HG02852 (cell line): Measurements from ENCODE around the gene MSL1.
"Not testable (repeated sequence)": the region's sequence is repeated elsewhere in the genome, so short reads cannot be mapped to it uniquely, and the experiment has no call there.

ENCODE experiments used
- ATAC-seq: cut with Tn5 transposase; IDR thresholded peaks from one replicate; pipeline ENCODE4 v1.9.1; 2021; ENCODE audit warnings: mild to moderate bottlenecking, moderate library complexity; ENCODE audit not compliant: unreplicated experiment

The MSL1 gene

GRCh38 chr17:40124279-40125141 is 2.7 kb downstream of the MSL1 start:
- no peak for ATAC-seq

GRCh38 chr17:40129498-40129897 is 7.7 kb downstream of the MSL1 start:
- ATAC-seq, result no peak

DNA sequence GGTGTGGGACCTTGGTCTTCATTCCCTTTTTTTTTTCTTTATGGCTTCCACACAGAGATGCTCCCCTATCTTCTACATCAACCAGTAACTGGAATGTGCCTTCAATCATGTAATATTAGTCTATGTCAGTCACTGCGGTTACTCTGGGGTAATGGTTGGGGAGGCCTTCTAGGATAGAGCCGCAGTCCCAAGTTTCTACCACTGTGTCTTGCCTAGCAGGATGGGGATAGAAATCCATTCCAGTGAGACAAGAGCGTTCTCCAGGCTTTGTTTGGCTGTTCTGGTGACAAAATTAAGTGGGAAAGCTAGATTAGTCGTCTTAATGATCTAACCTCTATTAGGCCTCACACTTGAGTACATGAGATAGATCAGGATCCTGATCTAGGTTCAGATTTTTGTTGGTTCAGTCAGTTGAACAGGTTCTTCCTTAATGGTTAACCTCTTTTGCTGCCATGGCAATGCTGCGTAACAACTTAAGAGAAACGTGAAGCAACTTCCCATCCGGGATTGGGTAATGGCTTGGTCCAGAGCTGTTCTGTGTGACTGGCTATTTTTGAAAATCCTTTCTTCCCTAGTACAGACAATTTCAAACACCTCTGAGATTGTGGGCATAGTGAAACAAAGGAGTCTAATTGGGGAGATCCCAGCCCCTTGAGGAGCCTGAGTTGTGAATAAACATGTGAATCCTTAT is 8.7 kb downstream of the MSL1 start:
- no peak for ATAC-seq

GRCh38 chr17:40134184-40134583 is 12.4 kb downstream of the MSL1 start:
- no peak for ATAC-seq

- no peak for ATAC-seq
Measured at GRCh38 chr17:40135817-40136216, 14.0 kb downstream of the MSL1 start.

GRCh38 chr17:40139566-40140058 is 17.8 kb downstream of the MSL1 start:
- peak; percentile 4 for ATAC-seq

- not testable (repeated sequence) for ATAC-seq
Measured at GRCh38 chr17:40143166-40143565, 21.4 kb downstream of the MSL1 start.

GRCh38 chr17:40145476-40145875 is 23.7 kb downstream of the MSL1 start:
- ATAC-seq, result no peak

DNA sequence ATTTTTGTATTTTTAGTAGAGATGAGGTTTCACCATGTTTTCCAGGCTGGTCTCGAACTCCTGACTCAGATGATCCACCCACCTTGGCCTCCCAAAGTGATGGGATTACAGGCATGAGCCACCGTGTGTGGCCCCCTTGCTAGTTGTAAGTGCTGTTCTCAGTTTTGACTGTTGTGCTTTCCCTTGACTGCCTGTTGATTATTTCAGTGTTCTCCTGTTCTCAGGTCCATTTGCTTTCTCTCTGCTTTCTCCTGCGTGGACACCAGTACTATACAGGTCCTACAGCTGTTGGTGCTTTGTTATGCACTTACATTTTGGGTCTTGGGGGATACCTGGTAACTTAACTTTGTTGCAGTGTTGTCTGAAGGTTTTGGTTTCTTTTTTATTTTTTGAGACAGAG is 26.8 kb downstream of the MSL1 start:
- no peak for ATAC-seq

GRCh38 chr17:40150276-40150675 is 28.5 kb downstream of the MSL1 start:
- ATAC-seq, result no peak

GRCh38 chr17:40151414-40151963 is 29.7 kb downstream of the MSL1 start:
- ATAC-seq, result no peak

DNA sequence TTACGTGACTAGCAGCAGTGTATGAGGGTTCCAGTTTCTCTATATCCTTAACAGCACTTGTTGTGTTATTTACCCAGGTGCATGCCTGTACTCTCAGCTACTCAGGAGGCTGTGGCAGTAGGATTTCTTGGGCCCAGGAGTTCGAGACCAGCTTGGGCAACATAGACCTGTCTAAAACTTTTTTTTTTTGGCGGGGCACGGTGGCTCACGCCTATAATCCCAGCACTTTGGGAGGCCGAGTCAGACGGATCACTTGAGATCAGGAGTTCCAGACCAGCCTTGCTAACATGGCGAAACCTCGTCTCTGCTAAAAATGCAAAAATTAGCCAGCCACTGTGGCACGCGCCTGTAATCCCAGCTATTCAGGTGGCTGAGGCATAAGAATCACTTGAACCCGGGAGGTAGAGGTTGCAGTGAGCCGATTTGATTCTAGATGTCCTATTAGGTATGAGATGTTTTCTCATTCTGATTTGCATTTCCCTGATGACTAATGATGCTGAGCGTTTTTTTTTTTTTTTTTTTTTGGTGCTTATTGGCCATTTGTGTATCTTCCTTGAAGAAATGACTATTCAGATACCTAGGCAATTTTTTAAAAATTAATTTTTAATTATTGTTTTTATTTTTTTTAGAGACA is 31.9 kb downstream of the MSL1 start:
- ATAC-seq, result no peak

DNA sequence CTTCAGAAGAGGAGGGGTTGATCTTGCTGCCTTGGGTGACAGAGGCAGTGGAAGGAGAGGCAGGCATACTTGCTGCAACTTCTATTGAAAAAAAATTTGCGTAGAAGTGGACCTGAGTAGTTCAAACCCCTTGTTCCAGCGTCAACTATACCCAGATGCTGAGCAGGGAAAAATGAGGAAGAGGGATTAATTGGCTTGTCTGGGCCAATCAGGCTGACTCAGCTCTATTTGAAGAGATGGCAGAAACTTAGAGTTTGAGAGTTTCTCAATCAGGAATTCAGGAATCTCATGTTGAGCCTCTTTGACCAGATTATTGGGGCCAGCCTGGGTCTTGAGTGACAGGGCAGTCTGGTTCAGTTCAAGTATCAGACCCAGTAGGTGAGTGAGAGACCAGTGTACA is 36.2 kb downstream of the MSL1 start:
- ATAC-seq, result no peak

DNA sequence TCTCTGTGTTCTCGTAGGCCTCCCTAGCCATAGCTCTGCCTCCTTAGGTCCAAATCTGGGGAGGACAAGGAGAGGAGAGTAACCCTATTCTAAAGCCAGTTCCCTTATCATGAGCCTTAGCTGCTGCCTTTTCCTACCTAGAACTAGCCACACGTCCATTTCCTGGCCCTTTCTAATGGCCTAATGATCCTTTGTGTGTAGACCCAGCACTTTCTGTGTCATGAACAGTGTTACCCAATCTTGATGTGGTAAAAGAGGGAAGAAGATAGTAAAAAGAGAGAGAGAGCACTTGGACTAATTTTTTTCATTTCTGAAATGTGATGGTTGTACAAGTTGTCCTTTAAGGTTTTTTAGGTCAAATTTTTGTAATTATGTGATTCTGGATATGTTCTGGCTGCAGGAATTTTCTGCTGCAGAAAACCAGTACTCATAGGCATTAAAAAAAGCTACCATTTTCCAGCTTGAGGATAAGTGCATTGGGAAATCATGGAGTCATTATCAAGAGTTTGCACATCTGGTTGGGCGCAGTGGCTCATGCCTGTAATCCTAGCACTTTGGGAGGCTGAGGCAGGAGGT is 36.8 kb downstream of the MSL1 start:
- no peak for ATAC-seq

- ATAC-seq, result no peak
Measured at GRCh38 chr17:40159456-40159855, 37.7 kb downstream of the MSL1 start.

- no peak for ATAC-seq
Measured at GRCh38 chr17:40167685-40168261, 46.0 kb downstream of the MSL1 start.

DNA sequence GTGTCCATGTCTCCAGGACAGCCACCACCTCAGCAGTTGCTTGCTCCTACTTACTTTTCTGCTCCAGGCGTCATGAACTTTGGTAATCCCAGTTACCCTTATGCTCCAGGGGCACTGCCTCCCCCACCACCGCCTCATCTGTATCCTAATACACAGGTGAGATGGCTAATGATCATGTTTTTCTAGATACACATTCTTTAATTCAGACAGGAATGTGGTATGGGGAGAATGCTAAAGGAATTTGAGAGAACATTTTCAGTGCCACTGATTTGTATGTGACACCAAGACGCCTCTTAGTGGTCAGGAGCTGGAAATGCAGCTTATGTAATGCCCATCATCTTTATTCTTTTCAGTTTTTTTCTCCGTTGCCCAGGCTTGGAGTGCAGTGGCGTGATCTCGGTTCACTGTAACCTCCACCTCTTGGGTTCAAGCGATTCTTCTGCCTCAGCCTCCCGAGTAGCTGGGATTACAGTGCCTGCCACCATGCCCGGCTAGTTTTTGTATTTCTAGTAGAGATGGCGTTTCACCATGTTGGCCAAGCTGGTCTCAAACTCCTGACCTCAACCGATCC is 46.6 kb downstream of the MSL1 start:
- no peak for ATAC-seq

GRCh38 chr17:40170325-40170724 is 48.6 kb downstream of the MSL1 start:
- ATAC-seq, result no peak

GRCh38 chr17:40171750-40172149 is 50.0 kb downstream of the MSL1 start:
- no peak for ATAC-seq

DNA sequence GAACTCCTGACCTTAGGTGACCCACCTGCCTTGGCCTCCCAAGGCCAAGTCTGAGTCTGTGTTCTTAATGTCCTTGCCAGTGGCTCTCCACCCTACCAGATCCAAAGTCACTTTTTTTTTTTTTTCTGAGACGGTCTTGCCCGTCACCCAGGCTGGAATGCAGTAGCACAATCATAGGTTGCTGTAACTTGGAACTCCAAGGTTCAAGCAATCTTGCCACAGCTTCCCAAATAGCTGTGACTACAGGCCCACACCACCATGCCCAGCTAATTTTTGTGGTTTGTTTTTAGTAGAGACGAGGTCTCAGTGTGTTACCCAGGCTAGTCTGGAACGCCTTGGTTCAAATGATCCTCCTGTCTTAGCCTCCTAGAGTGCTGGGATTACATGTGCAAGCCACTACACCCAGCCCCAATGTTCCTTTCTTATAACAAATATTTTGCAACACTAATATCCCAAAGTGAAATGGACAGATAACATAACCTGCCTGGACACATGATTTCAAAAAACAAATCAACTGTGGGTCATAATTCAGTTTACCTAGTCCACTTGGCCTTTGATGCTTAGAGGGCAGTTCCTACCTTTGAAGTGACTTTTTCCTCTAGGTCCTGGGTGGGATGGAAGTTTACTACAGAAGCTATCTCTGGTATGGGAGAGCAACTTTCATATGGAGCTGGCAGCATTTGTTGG is 51.5 kb downstream of the MSL1 start:
- ATAC-seq, result no peak
